ENCODE data around the gene TIGD1. TPM values are rescaled to one million over a fixed set of nuclear protein-coding genes. Genes with fewer than 3 reads are reported as not detected.
A peak's percentile ranks its signal among the peaks of the same experiment; 100 is the strongest.

TIGD1 gene
- total RNA-seq, 4 donors from 2014 or later: 1.2 to 6.5 (median 2.8) TPM

DNA sequence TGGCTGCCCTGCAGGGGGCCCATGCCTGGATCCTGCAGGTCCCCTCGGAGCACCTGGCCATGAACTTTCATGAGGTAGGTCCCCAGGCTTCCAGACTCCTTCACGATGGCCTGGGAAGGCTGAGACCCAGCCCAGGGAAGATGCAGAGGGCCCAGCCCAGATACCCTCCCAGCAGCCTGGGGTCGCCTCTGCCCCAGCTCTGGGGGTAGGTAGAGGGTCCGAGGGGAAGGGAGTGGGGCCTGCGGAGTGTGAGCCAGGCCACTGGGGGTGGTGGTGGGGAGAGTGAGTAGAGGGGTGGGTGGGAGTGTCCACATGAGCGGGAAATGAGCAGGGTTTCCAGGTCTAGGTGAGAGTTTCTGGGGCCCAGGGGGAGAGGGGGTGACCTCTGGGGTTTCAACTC, 25.6 kb downstream of the TIGD1 start:
- no peak for ATAC-seq
- H3K27me3 ChIP-seq: peaks cover 74% of the 10 kb centered on the region
- H3K27ac ChIP-seq: no peak overlapping the region
- peaks cover 0 to 44% (median 25%) of the 10 kb centered on the region in 3 donors for H3K4me1 ChIP-seq
- H3K9me3 ChIP-seq: no peaks in the 10 kb centered on the region
- TF ChIP-seq EP300 (IDR thresholded peaks at IDR 0.05) (no peak), POLR2AphosphoS5 (IDR thresholded peaks at IDR 0.05) (no peak)
- WGBS, 2 donors (ENCODE audit: low coverage in 1 of 2): 100% methylated on average over 1 of the region's 6 CpGs; no CpG with 5 or more reads in 1 of the 2 donors
- no peak overlapping the region for H3K4me3 ChIP-seq
- H3K36me3 ChIP-seq: no peaks in the 10 kb centered on the region

- peak overlapping the region in 1 of 2 donors; percentile 40 for H3K4me3 ChIP-seq
- H3K27me3 ChIP-seq: peaks cover 81% of the 10 kb centered on the region
- H3K27ac ChIP-seq: no peak overlapping the region
- peaks cover 0 to 44% (median 25%) of the 10 kb centered on the region in 3 donors for H3K4me1 ChIP-seq
- 20% methylated on average over 1 of the region's 75 CpGs; no CpG with 5 or more reads in 1 of the 2 donors for WGBS, 2 donors (ENCODE audit: low coverage in 1 of 2)
- TF ChIP-seq EP300 (IDR thresholded peaks at IDR 0.05) (no peak), CTCF (IDR thresholded peaks at IDR 0.05) (peak in 1 of 4 experiments; percentile 18)
- ATAC-seq: no peak
- H3K36me3 ChIP-seq: no peaks in the 10 kb centered on the region
- H3K9me3 ChIP-seq: no peaks in the 10 kb centered on the region
Measured at GRCh38 chr2:232523682-232524597, 26.4 kb downstream of the TIGD1 start.

GRCh38 chr2:232523402-232523681, 27.0 kb downstream of the TIGD1 start:
- 11% methylated on average over 4 of the region's 16 CpGs; no CpG with 5 or more reads in 1 of the 2 donors for WGBS, 2 donors (ENCODE audit: low coverage in 1 of 2)
- H3K4me3 ChIP-seq: peak overlapping the region in 1 of 2 donors; percentile 40
- peaks cover 85% of the 10 kb centered on the region for H3K27me3 ChIP-seq
- TF ChIP-seq POLR2AphosphoS5 (IDR thresholded peaks at IDR 0.05) (no peak), CTCF (IDR thresholded peaks at IDR 0.05) (no peak), POLR2A (IDR thresholded peaks at IDR 0.05) (no peak), EP300 (IDR thresholded peaks at IDR 0.05) (no peak)
- no peaks in the 10 kb centered on the region for H3K36me3 ChIP-seq
- peaks cover 0 to 44% (median 25%) of the 10 kb centered on the region in 3 donors for H3K4me1 ChIP-seq
- no peaks in the 10 kb centered on the region for H3K9me3 ChIP-seq
- no peak for ATAC-seq
- H3K27ac ChIP-seq: no peak overlapping the region

- peak overlapping the region in 1 of 2 donors; percentile 40 for H3K4me3 ChIP-seq
- H3K36me3 ChIP-seq: no peaks in the 10 kb centered on the region
- H3K27ac ChIP-seq: no peak overlapping the region
- WGBS, 2 donors (ENCODE audit: low coverage in 1 of 2): 0% methylated on average over 1 of the region's 46 CpGs; no CpG with 5 or more reads in 1 of the 2 donors
- H3K27me3 ChIP-seq: peaks cover 80% of the 10 kb centered on the region
- ATAC-seq: no peak
- peaks cover 0 to 44% (median 25%) of the 10 kb centered on the region in 3 donors for H3K4me1 ChIP-seq
- TF ChIP-seq EP300 (IDR thresholded peaks at IDR 0.05) (no peak), POLR2AphosphoS5 (IDR thresholded peaks at IDR 0.05) (no peak), CTCF (IDR thresholded peaks at IDR 0.05) (no peak), POLR2A (IDR thresholded peaks at IDR 0.05) (no peak)
- H3K9me3 ChIP-seq: no peaks in the 10 kb centered on the region
Measured at GRCh38 chr2:232522623-232523401, 27.5 kb downstream of the TIGD1 start.

- Histone ChIP-seq H3K9me3 (no peaks in the 10 kb centered on the region), H3K4me1 (peaks cover 0 to 44% (median 25%) of the 10 kb centered on the region in 3 donors), H3K4me3 (peak overlapping the region in 1 of 2 donors; percentile 40), H3K27me3 (peaks cover 80% of the 10 kb centered on the region), H3K36me3 (no peaks in the 10 kb centered on the region), H3K27ac (no peak overlapping the region)
- TF ChIP-seq CTCF (IDR thresholded peaks at IDR 0.05) (peak in 3 of 4 experiments; percentile 74 to 98 (median 87)), POLR2A (IDR thresholded peaks at IDR 0.05) (no peak)
- no CpG with 5 or more reads among the region's 66 CpGs for WGBS, 2 donors (ENCODE audit: low coverage in 1 of 2)
- ATAC-seq: peak; percentile 65
Measured at GRCh38 chr2:232521959-232522622, 28.3 kb downstream of the TIGD1 start.
